GM18526 (cell line): ENCODE data around the gene RPL36.

Experiments used
- POLR2A ChIP-seq: IDR thresholded peaks from 3 replicates; pipeline ENCODE4 v1.6.1; 2011; ENCODE audit not compliant: insufficient read length; ENCODE audit errors: extremely low read depth

The RPL36 gene

GRCh38 chr19:5666921-5667610 is 23.0 kb upstream of the RPL36 start:
- TF ChIP-seq POLR2A, result no peak

- TF ChIP-seq POLR2A, result no peak
Measured at GRCh38 chr19:5667751-5668271, 22.3 kb upstream of the RPL36 start.

GRCh38 chr19:5669212-5669611 is 20.9 kb upstream of the RPL36 start:
- TF ChIP-seq POLR2A, result peak; percentile 7

- TF ChIP-seq POLR2A, result no peak
Measured at GRCh38 chr19:5671600-5671999, 18.5 kb upstream of the RPL36 start.

GRCh38 chr19:5672708-5673459 is 17.2 kb upstream of the RPL36 start:
- TF ChIP-seq POLR2A, result no peak

GRCh38 chr19:5673752-5674151 is 16.3 kb upstream of the RPL36 start:
- TF ChIP-seq POLR2A, result no peak

GRCh38 chr19:5674714-5675113 is 15.4 kb upstream of the RPL36 start:
- TF ChIP-seq POLR2A, result no peak

- TF ChIP-seq POLR2A, result no peak
Measured at GRCh38 chr19:5676105-5676771, 13.9 kb upstream of the RPL36 start.

GRCh38 chr19:5676772-5677105 is 13.4 kb upstream of the RPL36 start:
- no peak for TF ChIP-seq POLR2A

- no peak for TF ChIP-seq POLR2A
Measured at GRCh38 chr19:5677136-5677535, 13.0 kb upstream of the RPL36 start.

GRCh38 chr19:5677580-5677979 is 12.5 kb upstream of the RPL36 start:
- no peak for TF ChIP-seq POLR2A

GRCh38 chr19:5678071-5678718 is 11.9 kb upstream of the RPL36 start:
- TF ChIP-seq POLR2A, result no peak

- no peak for TF ChIP-seq POLR2A
Measured at GRCh38 chr19:5679289-5680083, 10.6 kb upstream of the RPL36 start.

GRCh38 chr19:5680084-5680436 is 10.0 kb upstream of the RPL36 start:
- no peak for TF ChIP-seq POLR2A
